AG04449 (cell line): Measurements from ENCODE around the gene NAV2.

Experiments used
- CTCF ChIA-PET: fragments of 350-600 bp; formaldehyde crosslinking; extraction: SDS; loops from one replicate; lab custom pipeline; 2021; ENCODE audit warnings: antibody characterized with exemption; lab: Yijun Ruan, JAX
- POLR2A ChIA-PET: fragments of 400-600, 350-600 bp; formaldehyde crosslinking; extraction: SDS; loops from one replicate; lab custom pipeline; 2020; ENCODE audit warnings: antibody characterized with exemption, inconsistent platforms; lab: Yijun Ruan, JAX
- DNase-seq: peaks from one replicate; pipeline ENCODE4 v3.0.0-alpha.2; 2010; ENCODE audit warnings: low read depth, low spot score
- H3K4me3 ChIP-seq: 2 replicates; pipeline ENCODE4 v1.5.1; 2011; ENCODE audit warnings: low read depth, mild to moderate bottlenecking, control low read depth, low read length
- CTCF ChIP-seq: IDR thresholded peaks from one replicate; pipeline ENCODE4 v1.5.1; 2011; ENCODE audit warnings: mild to moderate bottlenecking, moderate library complexity, low read length, control low read depth, inconsistent platforms; ENCODE audit not compliant: insufficient read depth; ENCODE audit errors: missing control alignments

The NAV2 gene

GRCh38 chr11:19698493-19699292 is 13.9 kb upstream of the NAV2 start:
- ChIA-PET CTCF (interaction anchor here (1.1 to 2.0 kb wide), 3 partner anchors 13 to 135 kb away, joined by 4 to 7 read pairs (median 5); no protein-coding TSS in a partner anchor), POLR2A (no interaction called here)
- no peak for TF ChIP-seq CTCF
- no peak overlapping the region for H3K4me3 ChIP-seq
- no peak for DNase-seq

GRCh38 chr11:19701421-19701820 is 11.2 kb upstream of the NAV2 start:
- no peak for DNase-seq
- CTCF ChIA-PET = interaction anchor here (2.8 kb wide), 1 partner anchor 138 kb away, joined by 10 read pairs; no protein-coding TSS in a partner anchor

GRCh38 chr11:19702620-19703019 is 10.0 kb upstream of the NAV2 start:
- ChIA-PET POLR2A (no interaction called here), CTCF (interaction anchor here (1.3 to 2.8 kb wide), 3 partner anchors 16 to 139 kb away, joined by 3 to 10 read pairs (median 4); no protein-coding TSS in a partner anchor)
- no peak for DNase-seq
- no peak overlapping the region for H3K4me3 ChIP-seq
- no peak for TF ChIP-seq CTCF

More at GRCh38 chr11:19701421-19701820, 11.2 kb upstream of the NAV2 start:
- POLR2A ChIA-PET = no interaction called here
- H3K4me3 ChIP-seq = no peak overlapping the region
- no peak for TF ChIP-seq CTCF

- CTCF ChIA-PET = interaction anchor here (1.3 to 1.4 kb wide), 2 partner anchors 15 to 32 kb away, joined by 3 to 4 read pairs; no protein-coding TSS in a partner anchor
Measured at GRCh38 chr11:19703211-19703610, 9.4 kb upstream of the NAV2 start.

GRCh38 chr11:19704213-19704612 is 8.4 kb upstream of the NAV2 start:
- ChIA-PET CTCF (no interaction called here), POLR2A (no interaction called here)
- TF ChIP-seq CTCF = no peak
- H3K4me3 ChIP-seq = no peak overlapping the region
- no peak for DNase-seq

More at GRCh38 chr11:19703211-19703610, 9.4 kb upstream of the NAV2 start:
- H3K4me3 ChIP-seq = no peak overlapping the region
- POLR2A ChIA-PET = no interaction called here
- no peak for DNase-seq
- no peak for TF ChIP-seq CTCF

- no peak for DNase-seq
- ChIA-PET POLR2A (no interaction called here), CTCF (no interaction called here)
- no peak for TF ChIP-seq CTCF
- H3K4me3 ChIP-seq = no peak overlapping the region
Measured at GRCh38 chr11:19705936-19706335, 6.7 kb upstream of the NAV2 start.
